Neural progenitor cell (in vitro differentiated cells): Measurements from ENCODE around the gene RAVER2.

ENCODE experiments used
- CTCF ChIP-seq: fragments of 200-600 bp; sonication (generic); IDR thresholded peaks from 2 replicates; pipeline ENCODE4 v1.5.1; 2017; ENCODE audit warnings: antibody characterized with exemption, mild to moderate bottlenecking
- EZH2 ChIP-seq: fragments of 200-600 bp; sonication (generic); IDR thresholded peaks from 2 replicates; pipeline ENCODE4 v1.6.1; 2017; ENCODE audit warnings: antibody characterized with exemption, mild to moderate bottlenecking, moderate library complexity

DNA sequence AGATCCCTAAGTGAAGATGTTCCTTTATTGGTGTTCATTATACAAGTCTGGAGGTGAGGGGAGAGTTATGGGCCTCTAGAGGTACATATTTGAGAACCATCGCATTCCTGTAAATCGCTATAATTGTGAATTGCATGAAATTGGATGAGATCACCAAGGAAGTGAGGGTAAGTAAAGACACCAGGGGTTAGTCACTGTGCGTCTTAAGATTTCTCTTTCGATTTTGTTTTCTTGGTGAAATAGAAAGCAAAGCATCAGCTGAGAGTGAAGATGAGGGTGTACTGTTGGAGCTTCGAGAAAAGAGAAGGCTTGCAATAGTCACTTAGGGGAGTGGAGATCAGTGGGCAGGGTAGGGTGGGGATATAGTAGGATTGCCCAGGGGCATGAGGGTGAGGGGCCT lies 82.1 kb downstream of the RAVER2 start:
- TF ChIP-seq EZH2 (no peak), CTCF (no peak)
